Measurements from ENCODE around the gene PSME1. TPM values are rescaled to one million over a fixed set of nuclear protein-coding genes. Genes with fewer than 3 reads are reported as not detected.
A peak's percentile ranks its signal among the peaks of the same experiment; 100 is the strongest.

Gene PSME1
- total and polyA plus RNA-seq, 2 of the 13 experiments (the other 11 are each of a cell fraction or from before 2014, with no cell fraction given) = 159 to 608 TPM

- 0 out of 2 replicates have a peak, but pooled peaks have one; percentile 37 for TF ChIP-seq ZNF143 (CRISPR knock-in tag; IDR thresholded peaks at IDR 0.05)
- no peak for TF ChIP-seq ATF7 (IDR thresholded peaks at IDR 0.05)
- TF ChIP-seq ATF7 (CRISPR knock-in tag; IDR thresholded peaks at IDR 0.05) = peak; percentile 78; the same call in 1 of the 2 replicates
- no peak for TF ChIP-seq ZNF496 (CRISPR knock-in tag; IDR thresholded peaks at IDR 0.05; ENCODE audit: insufficient replicate concordance)
- TF ChIP-seq KDM5B (CRISPR knock-in tag; IDR thresholded peaks at IDR 0.05; ENCODE audit: borderline replicate concordance) = peak; percentile 55
- peak; percentile 77 for TF ChIP-seq ZC3H4 (CRISPR knock-in tag; IDR thresholded peaks at IDR 0.05; ENCODE audit: borderline replicate concordance)
- TF ChIP-seq MEF2D (CRISPR knock-in tag; IDR thresholded peaks at IDR 0.05) = peak; percentile 3; the same call in 1 of the 2 replicates
- TF ChIP-seq NFYC (CRISPR knock-in tag; IDR thresholded peaks at IDR 0.05) = no peak
- TF ChIP-seq, protein P1, sequence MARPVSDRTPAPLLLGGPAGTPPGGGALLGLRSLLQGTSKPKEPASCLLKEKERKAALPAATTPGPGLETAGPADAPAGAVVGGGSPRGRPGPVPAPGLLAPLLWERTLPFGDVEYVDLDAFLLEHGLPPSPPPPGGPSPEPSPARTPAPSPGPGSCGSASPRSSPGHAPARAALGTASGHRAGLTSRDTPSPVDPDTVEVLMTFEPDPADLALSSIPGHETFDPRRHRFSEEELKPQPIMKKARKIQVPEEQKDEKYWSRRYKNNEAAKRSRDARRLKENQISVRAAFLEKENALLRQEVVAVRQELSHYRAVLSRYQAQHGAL (CRISPR knock-in tag; IDR thresholded peaks at IDR 0.05; ENCODE audit: not compliant biosample characterization) = no peak
- TF ChIP-seq TOPORS (CRISPR knock-in tag; IDR thresholded peaks at IDR 0.05) = peak; percentile 52; the same call in 1 of the 2 replicates
- TF ChIP-seq ARNT2 (CRISPR knock-in tag; IDR thresholded peaks at IDR 0.05; ENCODE audit: low read depth) = no peak
- TF ChIP-seq, protein P2, sequence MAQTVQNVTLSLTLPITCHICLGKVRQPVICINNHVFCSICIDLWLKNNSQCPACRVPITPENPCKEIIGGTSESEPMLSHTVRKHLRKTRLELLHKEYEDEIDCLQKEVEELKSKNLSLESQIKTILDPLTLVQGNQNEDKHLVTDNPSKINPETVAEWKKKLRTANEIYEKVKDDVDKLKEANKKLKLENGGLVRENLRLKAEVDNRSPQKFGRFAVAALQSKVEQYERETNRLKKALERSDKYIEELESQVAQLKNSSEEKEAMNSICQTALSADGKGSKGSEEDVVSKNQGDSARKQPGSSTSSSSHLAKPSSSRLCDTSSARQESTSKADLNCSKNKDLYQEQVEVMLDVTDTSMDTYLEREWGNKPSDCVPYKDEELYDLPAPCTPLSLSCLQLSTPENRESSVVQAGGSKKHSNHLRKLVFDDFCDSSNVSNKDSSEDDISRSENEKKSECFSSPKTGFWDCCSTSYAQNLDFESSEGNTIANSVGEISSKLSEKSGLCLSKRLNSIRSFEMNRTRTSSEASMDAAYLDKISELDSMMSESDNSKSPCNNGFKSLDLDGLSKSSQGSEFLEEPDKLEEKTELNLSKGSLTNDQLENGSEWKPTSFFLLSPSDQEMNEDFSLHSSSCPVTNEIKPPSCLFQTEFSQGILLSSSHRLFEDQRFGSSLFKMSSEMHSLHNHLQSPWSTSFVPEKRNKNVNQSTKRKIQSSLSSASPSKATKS (CRISPR knock-in tag; IDR thresholded peaks at IDR 0.05) = no peak
- no peak for TF ChIP-seq ZNF331 (CRISPR knock-in tag; IDR thresholded peaks at IDR 0.05)
- TF ChIP-seq MYNN (CRISPR knock-in tag; IDR thresholded peaks at IDR 0.05; ENCODE audit: low read depth) = 0 out of 2 replicates have a peak, but pooled peaks have one; percentile 62
- TF ChIP-seq ZNF768 (CRISPR knock-in tag; IDR thresholded peaks at IDR 0.05) = peak; percentile 73; the same call in 1 of the 2 replicates
- TF ChIP-seq MTA1 (CRISPR knock-in tag; IDR thresholded peaks at IDR 0.05; ENCODE audit: borderline replicate concordance) = peak; percentile 41; the same call in 1 of the 2 replicates
- TF ChIP-seq EEA1 (CRISPR knock-in tag; IDR thresholded peaks at IDR 0.05; ENCODE audit: borderline replicate concordance) = peak; percentile 91
- peak; percentile 98 for TF ChIP-seq PAF1 (CRISPR knock-in tag; IDR thresholded peaks at IDR 0.05)
- TF ChIP-seq HNRNPH1 (optimal IDR thresholded peaks at IDR 0.05; ENCODE audit: low read depth, low read length) = no peak
- 0 out of 2 replicates have a peak, but pooled peaks have one; percentile 22 for TF ChIP-seq EED (CRISPR knock-in tag; IDR thresholded peaks at IDR 0.05)
- no peak for TF ChIP-seq FLYWCH1 (CRISPR knock-in tag; IDR thresholded peaks at IDR 0.05)
Measured at GRCh38 chr14:24096545-24097181, 39.3 kb upstream of the PSME1 start (continued).

All from HepG2 (cell line).